ENCODE data around the gene EOLA2. TPM values are rescaled to one million over a fixed set of nuclear protein-coding genes. Genes with fewer than 3 reads are reported as not detected.
A peak's percentile ranks its signal among the peaks of the same experiment; 100 is the strongest.
"Not testable (repeated sequence)": the region's sequence is repeated elsewhere in the genome, so short reads cannot be mapped to it uniquely, and the experiment has no call there.

The EOLA2 gene
- polyA plus RNA-seq, 1 donor from 2014 or later = 21.7 TPM

- no peaks in the 10 kb centered on the region for H3K36me3 ChIP-seq (ENCODE audit: insufficient read depth, low read length)
- peak overlapping the region; percentile 81 for H3K27ac ChIP-seq (ENCODE audit: low read length)
- H2AFZ ChIP-seq (ENCODE audit: low read depth, low read length) = peak overlapping the region; percentile 21
These were observed 342 bp downstream of the EOLA2 start for GRCh38 chrX:149937871-149938426.

GRCh38 chrX:149937328-149937727 is 963 bp downstream of the EOLA2 start:
- peak overlapping the region; percentile 88 for H3K4me3 ChIP-seq (ENCODE audit: low read length)
- H2AFZ ChIP-seq (ENCODE audit: low read depth, low read length); H3F3A ChIP-seq (ENCODE audit: insufficient read depth, low read length, poor library complexity, severe bottlenecking); H3K79me2 ChIP-seq (replicated peaks; ENCODE audit: insufficient read depth, low read length); H4K20me1 ChIP-seq (ENCODE audit: insufficient read depth); H3K36me3 ChIP-seq (ENCODE audit: insufficient read depth, low read length); H3K9me3 ChIP-seq (ENCODE audit: low read length); H3K9me2 ChIP-seq (ENCODE audit: insufficient read depth, low read length); H3K27me3 ChIP-seq (ENCODE audit: insufficient read depth, low read depth, low read length): not testable (repeated sequence)
- peak overlapping the region; percentile 89 for H3K9ac ChIP-seq (ENCODE audit: low read length)
- H3K4me2 ChIP-seq (ENCODE audit: low read length) = peak overlapping the region; percentile 39
- peak overlapping the region; percentile 81 for H3K27ac ChIP-seq (ENCODE audit: low read length)

More at GRCh38 chrX:149937871-149938426, 342 bp downstream of the EOLA2 start:
- Histone ChIP-seq H3F3A (ENCODE audit: insufficient read depth, low read length, poor library complexity, severe bottlenecking) (no peaks in the 10 kb centered on the region), H3K27me3 (ENCODE audit: insufficient read depth, low read depth, low read length) (no peaks in the 10 kb centered on the region), H3K9me3 (ENCODE audit: low read length) (no peaks in the 10 kb centered on the region), H3K79me2 (replicated peaks; ENCODE audit: insufficient read depth, low read length) (peaks cover 5% of the 10 kb centered on the region), H4K20me1 (ENCODE audit: insufficient read depth) (no peaks in the 10 kb centered on the region), H3K9ac (ENCODE audit: low read length) (peak overlapping the region; percentile 89), H3K4me2 (ENCODE audit: low read length) (peak overlapping the region; percentile 39), H3K9me2 (ENCODE audit: insufficient read depth, low read length) (no peaks in the 10 kb centered on the region), H3K4me3 (ENCODE audit: low read length) (peak overlapping the region; percentile 88)
- TF ChIP-seq POLR2AphosphoS5 (IDR thresholded peaks at IDR 0.05) (no peak), EP300 (conservative IDR thresholded peaks at IDR 0.05; ENCODE audit: poor library complexity, severe bottlenecking) (no peak), CTCF (IDR thresholded peaks at IDR 0.05; ENCODE audit: poor library complexity, severe bottlenecking) (no peak), SMC3 (conservative IDR thresholded peaks at IDR 0.05; ENCODE audit: poor library complexity) (no peak), EZH2 (IDR thresholded peaks at IDR 0.05; ENCODE audit: borderline replicate concordance, insufficient read depth, low read length, poor library complexity, severe bottlenecking) (no peak), TAF1 (IDR thresholded peaks at IDR 0.05; ENCODE audit: low read depth) (no peak), MXI1 (conservative IDR thresholded peaks at IDR 0.05; ENCODE audit: poor library complexity, severe bottlenecking) (no peak), RAD21 (conservative IDR thresholded peaks at IDR 0.05) (no peak), REST (IDR thresholded peaks at IDR 0.05; ENCODE audit: borderline replicate concordance) (peak; percentile 51)

- H3K27me3 ChIP-seq (ENCODE audit: insufficient read depth, low read depth, low read length); H3K9me2 ChIP-seq (ENCODE audit: insufficient read depth, low read length); H3F3A ChIP-seq (ENCODE audit: insufficient read depth, low read length, poor library complexity, severe bottlenecking); H3K36me3 ChIP-seq (ENCODE audit: insufficient read depth, low read length); H3K4me3 ChIP-seq (ENCODE audit: low read length); H3K79me2 ChIP-seq (replicated peaks; ENCODE audit: insufficient read depth, low read length); H2AFZ ChIP-seq (ENCODE audit: low read depth, low read length); H3K9ac ChIP-seq (ENCODE audit: low read length); H3K4me2 ChIP-seq (ENCODE audit: low read length); H3K9me3 ChIP-seq (ENCODE audit: low read length); H4K20me1 ChIP-seq (ENCODE audit: insufficient read depth); H3K27ac ChIP-seq (ENCODE audit: low read length): not testable (repeated sequence)
These were observed 4.7 kb downstream of the EOLA2 start for GRCh38 chrX:149933547-149933946.

- H3F3A ChIP-seq (ENCODE audit: insufficient read depth, low read length, poor library complexity, severe bottlenecking); H3K9ac ChIP-seq (ENCODE audit: low read length); H3K36me3 ChIP-seq (ENCODE audit: insufficient read depth, low read length); H2AFZ ChIP-seq (ENCODE audit: low read depth, low read length); H3K27ac ChIP-seq (ENCODE audit: low read length); H3K9me2 ChIP-seq (ENCODE audit: insufficient read depth, low read length); H3K27me3 ChIP-seq (ENCODE audit: insufficient read depth, low read depth, low read length); H3K4me2 ChIP-seq (ENCODE audit: low read length); H3K4me3 ChIP-seq (ENCODE audit: low read length); H4K20me1 ChIP-seq (ENCODE audit: insufficient read depth); H3K79me2 ChIP-seq (replicated peaks; ENCODE audit: insufficient read depth, low read length); H3K9me3 ChIP-seq (ENCODE audit: low read length): not testable (repeated sequence)
These were observed 5.3 kb downstream of the EOLA2 start for GRCh38 chrX:149932970-149933369.

GRCh38 chrX:149932150-149932549 is 6.1 kb downstream of the EOLA2 start:
- not testable (repeated sequence) for H3F3A ChIP-seq (ENCODE audit: insufficient read depth, low read length, poor library complexity, severe bottlenecking); H3K36me3 ChIP-seq (ENCODE audit: insufficient read depth, low read length); H3K27me3 ChIP-seq (ENCODE audit: insufficient read depth, low read depth, low read length); H3K9ac ChIP-seq (ENCODE audit: low read length); H4K20me1 ChIP-seq (ENCODE audit: insufficient read depth); H2AFZ ChIP-seq (ENCODE audit: low read depth, low read length); H3K9me2 ChIP-seq (ENCODE audit: insufficient read depth, low read length); H3K4me2 ChIP-seq (ENCODE audit: low read length); H3K4me3 ChIP-seq (ENCODE audit: low read length); H3K79me2 ChIP-seq (replicated peaks; ENCODE audit: insufficient read depth, low read length); H3K9me3 ChIP-seq (ENCODE audit: low read length); H3K27ac ChIP-seq (ENCODE audit: low read length)
